Measurements from ENCODE around the gene PHF1.

Gene PHF1

DNA sequence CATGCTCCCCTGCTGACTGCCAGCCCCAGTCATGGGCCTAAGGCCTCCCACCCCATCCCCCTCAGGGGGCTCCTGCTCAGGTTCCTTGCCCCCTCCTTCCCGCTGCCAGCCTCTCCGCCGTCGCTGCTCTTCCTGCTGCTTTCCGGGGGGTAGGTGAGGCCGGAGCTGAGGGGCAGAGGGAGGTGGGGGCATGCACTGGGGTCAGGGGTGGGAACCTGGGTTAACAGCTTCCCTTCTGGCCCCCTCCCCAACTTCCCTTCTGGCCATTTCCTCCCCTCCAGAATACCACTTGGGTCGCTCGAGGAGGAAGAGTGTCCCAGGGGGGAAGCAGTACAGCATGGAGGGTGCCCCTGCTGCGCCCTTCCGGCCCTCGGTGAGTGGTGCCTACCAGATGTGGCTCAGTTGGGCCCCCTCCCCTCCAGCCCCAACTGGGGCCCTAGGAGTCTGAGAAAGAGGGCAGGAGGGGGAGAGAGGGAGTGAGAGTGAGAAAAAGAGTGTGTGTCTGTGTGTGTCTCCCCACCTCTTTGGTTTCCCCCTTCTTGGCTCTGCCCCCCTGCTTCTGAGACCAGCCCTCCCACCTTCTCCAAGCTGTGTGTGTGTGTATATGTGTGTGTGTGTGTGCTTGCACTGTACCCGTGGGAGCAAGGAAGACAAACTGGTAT, 21.2 kb downstream of the PHF1 start:
- Histone ChIP-seq H3K36me3 (ENCODE audit: control insufficient read depth, insufficient read depth, low read length) (no peaks in the 10 kb centered on the region), H3K9me3 (ENCODE audit: control insufficient read depth, low read length) (no peaks in the 10 kb centered on the region), H3K27me3 (ENCODE audit: control insufficient read depth, insufficient read depth, low read length) (no peaks in the 10 kb centered on the region), H3K4me1 (ENCODE audit: control insufficient read depth, insufficient read depth, low read length) (peaks cover 20% of the 10 kb centered on the region), H3K9ac (ENCODE audit: low read length) (no peak overlapping the region), H3K4me3 (ENCODE audit: low read length) (no peak overlapping the region)

- H3K36me3 ChIP-seq (ENCODE audit: control insufficient read depth, insufficient read depth, low read length): no peaks in the 10 kb centered on the region
- H3K27me3 ChIP-seq (ENCODE audit: control insufficient read depth, insufficient read depth, low read length): no peaks in the 10 kb centered on the region
- no peak overlapping the region for H3K9ac ChIP-seq (ENCODE audit: low read length)
- H3K4me1 ChIP-seq (ENCODE audit: control insufficient read depth, insufficient read depth, low read length): peaks cover 15% of the 10 kb centered on the region
- H3K9me3 ChIP-seq (ENCODE audit: control insufficient read depth, low read length): no peaks in the 10 kb centered on the region
- no peak overlapping the region for H3K4me3 ChIP-seq (ENCODE audit: low read length)
Measured at GRCh38 chr6:33432546-33432945, 21.7 kb downstream of the PHF1 start.

- H3K9ac ChIP-seq (ENCODE audit: low read length): no peak overlapping the region
- H3K27me3 ChIP-seq (ENCODE audit: control insufficient read depth, insufficient read depth, low read length): no peaks in the 10 kb centered on the region
- peaks cover 15% of the 10 kb centered on the region for H3K4me1 ChIP-seq (ENCODE audit: control insufficient read depth, insufficient read depth, low read length)
- no peaks in the 10 kb centered on the region for H3K9me3 ChIP-seq (ENCODE audit: control insufficient read depth, low read length)
- H3K36me3 ChIP-seq (ENCODE audit: control insufficient read depth, insufficient read depth, low read length): no peaks in the 10 kb centered on the region
- H3K4me3 ChIP-seq (ENCODE audit: low read length): no peak overlapping the region
Measured at GRCh38 chr6:33433001-33433543, 22.3 kb downstream of the PHF1 start.

GRCh38 chr6:33433544-33434191, 22.9 kb downstream of the PHF1 start:
- Histone ChIP-seq H3K27me3 (ENCODE audit: control insufficient read depth, insufficient read depth, low read length) (no peaks in the 10 kb centered on the region), H3K36me3 (ENCODE audit: control insufficient read depth, insufficient read depth, low read length) (no peaks in the 10 kb centered on the region), H3K4me3 (ENCODE audit: low read length) (no peak overlapping the region), H3K9ac (ENCODE audit: low read length) (no peak overlapping the region), H3K4me1 (ENCODE audit: control insufficient read depth, insufficient read depth, low read length) (peaks cover 9% of the 10 kb centered on the region), H3K9me3 (ENCODE audit: control insufficient read depth, low read length) (no peaks in the 10 kb centered on the region)

- no peaks in the 10 kb centered on the region for H3K36me3 ChIP-seq (ENCODE audit: control insufficient read depth, insufficient read depth, low read length)
- no peaks in the 10 kb centered on the region for H3K9me3 ChIP-seq (ENCODE audit: control insufficient read depth, low read length)
- H3K4me3 ChIP-seq (ENCODE audit: low read length): no peak overlapping the region
- H3K4me1 ChIP-seq (ENCODE audit: control insufficient read depth, insufficient read depth, low read length): no peaks in the 10 kb centered on the region
- H3K27me3 ChIP-seq (ENCODE audit: control insufficient read depth, insufficient read depth, low read length): no peaks in the 10 kb centered on the region
- no peak overlapping the region for H3K9ac ChIP-seq (ENCODE audit: low read length)
Measured at GRCh38 chr6:33434961-33435360, 24.1 kb downstream of the PHF1 start.

GRCh38 chr6:33437666-33438065, 26.9 kb downstream of the PHF1 start:
- no peak overlapping the region for H3K4me3 ChIP-seq (ENCODE audit: low read length)
- no peaks in the 10 kb centered on the region for H3K4me1 ChIP-seq (ENCODE audit: control insufficient read depth, insufficient read depth, low read length)
- no peaks in the 10 kb centered on the region for H3K27me3 ChIP-seq (ENCODE audit: control insufficient read depth, insufficient read depth, low read length)
- H3K9ac ChIP-seq (ENCODE audit: low read length): no peak overlapping the region
- H3K9me3 ChIP-seq (ENCODE audit: control insufficient read depth, low read length): no peaks in the 10 kb centered on the region
- H3K36me3 ChIP-seq (ENCODE audit: control insufficient read depth, insufficient read depth, low read length): no peaks in the 10 kb centered on the region

GRCh38 chr6:33438978-33439594, 28.3 kb downstream of the PHF1 start:
- Histone ChIP-seq H3K27me3 (ENCODE audit: control insufficient read depth, insufficient read depth, low read length) (no peaks in the 10 kb centered on the region), H3K9ac (ENCODE audit: low read length) (no peak overlapping the region), H3K9me3 (ENCODE audit: control insufficient read depth, low read length) (no peaks in the 10 kb centered on the region), H3K4me3 (ENCODE audit: low read length) (no peak overlapping the region), H3K36me3 (ENCODE audit: control insufficient read depth, insufficient read depth, low read length) (no peaks in the 10 kb centered on the region), H3K4me1 (ENCODE audit: control insufficient read depth, insufficient read depth, low read length) (no peaks in the 10 kb centered on the region)

- no peaks in the 10 kb centered on the region for H3K36me3 ChIP-seq (ENCODE audit: control insufficient read depth, insufficient read depth, low read length)
- H3K9me3 ChIP-seq (ENCODE audit: control insufficient read depth, low read length): no peaks in the 10 kb centered on the region
- H3K9ac ChIP-seq (ENCODE audit: low read length): no peak overlapping the region
- no peak overlapping the region for H3K4me3 ChIP-seq (ENCODE audit: low read length)
- H3K4me1 ChIP-seq (ENCODE audit: control insufficient read depth, insufficient read depth, low read length): no peaks in the 10 kb centered on the region
- H3K27me3 ChIP-seq (ENCODE audit: control insufficient read depth, insufficient read depth, low read length): no peaks in the 10 kb centered on the region
Measured at GRCh38 chr6:33439956-33440648, 29.3 kb downstream of the PHF1 start.

DNA sequence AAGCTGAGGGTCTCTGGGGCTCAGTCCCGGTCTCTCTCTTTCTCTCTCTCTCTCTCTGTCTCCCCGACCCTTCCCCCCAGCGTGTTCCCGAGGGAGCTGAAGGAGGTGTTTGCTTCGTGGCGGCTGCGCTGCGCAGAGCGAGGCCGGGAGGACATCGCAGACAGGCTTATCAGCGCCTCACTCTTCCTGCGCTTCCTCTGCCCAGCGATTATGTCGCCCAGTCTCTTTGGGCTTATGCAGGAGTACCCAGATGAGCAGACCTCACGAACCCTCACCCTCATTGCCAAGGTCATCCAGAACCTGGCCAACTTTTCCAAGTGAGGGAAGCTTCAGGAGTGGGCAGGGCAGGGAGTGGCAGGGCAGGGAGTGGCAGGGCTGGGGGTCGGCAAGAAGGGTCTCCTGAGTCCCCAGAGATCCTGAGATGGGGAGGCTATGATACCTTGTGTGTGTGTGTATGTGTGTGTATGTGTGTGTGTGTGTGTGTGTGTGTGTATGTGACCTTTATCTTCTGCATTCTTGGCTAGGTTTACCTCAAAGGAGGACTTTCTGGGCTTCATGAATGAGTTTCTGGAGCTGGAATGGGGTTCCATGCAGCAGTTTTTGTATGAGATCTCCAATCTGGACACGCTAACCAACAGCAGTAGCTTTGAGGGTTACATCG, 30.0 kb downstream of the PHF1 start:
- H3K36me3 ChIP-seq (ENCODE audit: control insufficient read depth, insufficient read depth, low read length): no peaks in the 10 kb centered on the region
- H3K9ac ChIP-seq (ENCODE audit: low read length): no peak overlapping the region
- no peaks in the 10 kb centered on the region for H3K4me1 ChIP-seq (ENCODE audit: control insufficient read depth, insufficient read depth, low read length)
- no peaks in the 10 kb centered on the region for H3K9me3 ChIP-seq (ENCODE audit: control insufficient read depth, low read length)
- H3K27me3 ChIP-seq (ENCODE audit: control insufficient read depth, insufficient read depth, low read length): no peaks in the 10 kb centered on the region
- no peak overlapping the region for H3K4me3 ChIP-seq (ENCODE audit: low read length)

- Histone ChIP-seq H3K36me3 (ENCODE audit: control insufficient read depth, insufficient read depth, low read length) (no peaks in the 10 kb centered on the region), H3K4me3 (ENCODE audit: low read length) (no peak overlapping the region), H3K27me3 (ENCODE audit: control insufficient read depth, insufficient read depth, low read length) (no peaks in the 10 kb centered on the region), H3K4me1 (ENCODE audit: control insufficient read depth, insufficient read depth, low read length) (no peaks in the 10 kb centered on the region), H3K9me3 (ENCODE audit: control insufficient read depth, low read length) (no peaks in the 10 kb centered on the region), H3K9ac (ENCODE audit: low read length) (no peak overlapping the region)
Measured at GRCh38 chr6:33441457-33441856, 30.6 kb downstream of the PHF1 start.

GRCh38 chr6:33442283-33442682, 31.5 kb downstream of the PHF1 start:
- Histone ChIP-seq H3K36me3 (ENCODE audit: control insufficient read depth, insufficient read depth, low read length) (no peaks in the 10 kb centered on the region), H3K4me3 (ENCODE audit: low read length) (no peak overlapping the region), H3K9ac (ENCODE audit: low read length) (no peak overlapping the region), H3K9me3 (ENCODE audit: control insufficient read depth, low read length) (no peaks in the 10 kb centered on the region), H3K27me3 (ENCODE audit: control insufficient read depth, insufficient read depth, low read length) (no peaks in the 10 kb centered on the region), H3K4me1 (ENCODE audit: control insufficient read depth, insufficient read depth, low read length) (no peaks in the 10 kb centered on the region)
